K562 treated with DMSO at 1 percent for 24 hours (cell line): ENCODE results near the gene LRRC46. TPM values are rescaled to one million over a fixed set of nuclear protein-coding genes. Genes with fewer than 3 reads are reported as not detected.

Source experiments
- total RNA-seq: library from RNA; unstranded; fragments of 300-600 nt; gene quantifications from 2 replicates; pipeline ENCODE4 v1.2.3, GENCODE V29; 2022; ENCODE audit warnings: low read depth; ENCODE audit not compliant: insufficient read depth

LRRC46 gene, protein sequence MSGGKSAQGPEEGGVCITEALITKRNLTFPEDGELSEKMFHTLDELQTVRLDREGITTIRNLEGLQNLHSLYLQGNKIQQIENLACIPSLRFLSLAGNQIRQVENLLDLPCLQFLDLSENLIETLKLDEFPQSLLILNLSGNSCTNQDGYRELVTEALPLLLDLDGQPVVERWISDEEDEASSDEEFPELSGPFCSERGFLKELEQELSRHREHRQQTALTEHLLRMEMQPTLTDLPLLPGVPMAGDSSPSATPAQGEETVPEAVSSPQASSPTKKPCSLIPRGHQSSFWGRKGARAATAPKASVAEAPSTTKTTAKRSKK
- 1.0 and 1.1 TPM in 2 replicates for total RNA-seq

DNA sequence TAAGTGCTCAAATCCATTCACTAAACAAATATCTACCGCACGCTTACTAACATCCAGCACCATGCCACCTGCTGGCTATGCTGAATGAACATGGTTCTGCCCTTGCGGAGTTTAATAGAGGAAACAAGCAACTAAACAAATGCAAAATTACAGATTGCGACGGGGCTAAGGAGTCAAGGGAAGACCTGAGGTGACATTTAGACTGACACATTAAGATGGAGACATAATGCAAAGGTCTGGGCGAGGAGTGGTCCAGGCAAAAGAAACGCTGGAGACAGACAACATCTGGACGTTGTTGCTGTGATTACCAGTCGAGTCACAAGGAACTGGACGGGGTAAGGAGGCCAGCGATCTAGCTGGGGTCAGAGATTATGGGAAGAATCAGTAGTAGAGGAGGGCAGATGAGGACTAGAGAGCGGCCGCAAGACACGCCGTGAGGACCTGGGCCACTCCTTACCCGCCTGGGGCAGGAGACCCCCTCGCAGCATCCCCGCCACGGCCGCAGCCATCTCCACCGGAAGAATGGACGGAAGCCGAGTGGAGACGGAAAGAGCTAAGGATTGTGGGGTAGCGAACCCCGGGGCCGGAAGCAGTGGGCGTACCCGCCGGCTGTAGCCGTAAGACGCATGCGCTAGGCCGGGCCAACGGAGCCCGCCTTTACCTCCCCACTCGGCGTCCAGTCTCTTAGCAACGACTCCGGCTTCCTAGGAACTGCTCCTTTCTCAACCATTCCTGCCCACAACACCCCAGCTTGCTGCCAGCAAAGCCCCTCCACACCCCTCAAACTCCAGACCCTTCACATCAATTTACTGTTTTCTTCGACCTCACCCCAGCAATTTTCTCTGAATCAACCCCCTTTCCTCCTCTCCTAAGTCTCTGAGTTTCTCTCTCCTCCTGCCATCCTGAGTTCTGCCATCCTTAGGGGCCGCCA lies at the start of gene LRRC46, which contains the start of gene MRPL10:
Gene LRRC46 (plus strand): TSS at position 668 of the 931 bp plus-strand sequence. CDS start 320 bp downstream, outside the sequence.
Gene MRPL10 (minus strand): TSS at position 539 of the 931 bp plus-strand sequence. CDS start 30 bp downstream, at position 509.

DNA sequence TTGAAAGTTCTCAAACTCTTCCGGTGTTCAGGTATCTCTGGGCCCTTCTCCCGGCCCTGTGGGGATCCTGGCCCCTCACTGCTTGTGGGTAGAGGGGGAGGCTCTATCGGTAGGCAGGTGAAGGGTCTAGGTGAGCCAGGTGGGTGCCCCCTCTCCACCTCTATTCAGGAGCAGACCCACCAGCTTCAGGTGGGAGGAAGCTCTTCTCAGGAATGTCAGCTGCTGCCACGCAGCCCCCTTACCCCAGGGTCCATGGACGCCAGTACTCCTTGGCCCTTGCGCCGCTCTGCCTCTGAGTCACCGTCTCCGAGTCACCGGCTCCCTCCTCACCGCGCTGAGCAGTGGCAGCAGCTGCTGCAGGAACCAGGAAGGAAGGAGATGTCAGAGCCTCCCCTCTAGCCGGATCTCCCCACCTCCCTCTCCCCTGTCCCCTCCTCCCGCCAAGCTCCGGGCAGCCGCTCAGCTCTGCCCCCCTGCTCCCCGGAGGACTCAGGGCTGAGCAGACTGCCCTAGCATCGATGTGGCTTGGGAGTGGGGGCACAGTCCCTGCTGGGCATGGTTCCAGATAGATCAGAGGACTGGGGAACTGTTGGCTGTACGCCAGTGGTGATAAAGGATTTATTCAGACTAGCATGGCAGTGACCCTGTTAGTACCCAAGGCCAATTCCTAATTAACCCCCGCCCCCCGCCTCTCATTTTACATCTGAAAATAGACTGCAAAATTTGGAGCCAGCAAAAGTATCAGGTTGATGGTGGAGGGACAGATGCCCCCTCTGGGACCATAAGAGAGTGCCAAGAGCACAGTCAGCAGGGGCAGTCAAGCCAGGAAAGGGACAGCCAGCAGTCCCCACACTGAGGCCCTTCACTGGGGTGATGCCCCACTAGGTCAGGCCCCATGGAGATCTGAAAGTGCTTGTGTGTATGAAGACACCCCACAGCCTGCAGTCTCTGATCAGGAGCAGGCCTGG lies 9.8 kb upstream of the LRRC46 start, which contains the start of gene OSBPL7:
Gene OSBPL7 (minus strand): TSS at position 371 of the 968 bp plus-strand sequence. CDS start 1,516 bp downstream, outside the sequence.

DNA sequence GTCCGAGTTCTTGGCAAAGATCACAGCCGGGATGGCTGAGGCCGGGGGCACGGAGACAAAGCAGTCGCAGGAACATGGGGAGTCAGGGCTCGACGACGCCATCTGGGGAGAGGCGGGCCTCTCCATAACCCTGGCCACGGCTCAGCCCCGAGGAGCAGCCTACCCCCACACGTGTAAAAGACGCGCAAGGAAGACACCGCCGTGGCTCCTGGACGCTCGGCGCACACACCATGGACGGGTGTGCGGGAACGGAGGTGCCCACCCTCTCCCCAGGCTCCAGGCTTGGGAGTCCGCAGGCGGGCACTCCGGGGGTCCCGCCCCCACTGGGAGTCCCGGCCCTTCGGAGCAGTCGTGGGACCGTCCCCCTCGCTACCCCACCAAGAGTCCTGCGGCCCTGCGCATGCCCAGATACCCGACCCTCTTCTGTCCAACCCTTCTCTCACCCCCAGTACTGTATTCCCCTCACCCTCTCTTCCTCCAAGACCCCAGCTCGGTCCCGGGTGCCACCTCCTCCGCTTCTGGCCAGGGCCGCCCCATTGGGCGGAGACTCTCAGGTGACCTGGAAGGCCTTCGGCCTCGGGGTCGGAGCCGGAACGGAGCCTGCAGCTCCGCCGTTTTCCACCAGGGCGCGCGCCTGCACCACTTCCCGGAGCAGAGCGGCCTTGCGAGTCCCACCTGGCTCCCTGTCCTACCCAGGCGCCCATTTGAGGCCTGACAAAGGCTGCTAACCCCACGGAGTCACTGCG lies 9.4 kb downstream of the LRRC46 start, which contains the start of gene SCRN2:
Gene SCRN2 (minus strand): TSS at position 532 of the 746 bp plus-strand sequence. CDS start 430 bp downstream, at position 102.

DNA sequence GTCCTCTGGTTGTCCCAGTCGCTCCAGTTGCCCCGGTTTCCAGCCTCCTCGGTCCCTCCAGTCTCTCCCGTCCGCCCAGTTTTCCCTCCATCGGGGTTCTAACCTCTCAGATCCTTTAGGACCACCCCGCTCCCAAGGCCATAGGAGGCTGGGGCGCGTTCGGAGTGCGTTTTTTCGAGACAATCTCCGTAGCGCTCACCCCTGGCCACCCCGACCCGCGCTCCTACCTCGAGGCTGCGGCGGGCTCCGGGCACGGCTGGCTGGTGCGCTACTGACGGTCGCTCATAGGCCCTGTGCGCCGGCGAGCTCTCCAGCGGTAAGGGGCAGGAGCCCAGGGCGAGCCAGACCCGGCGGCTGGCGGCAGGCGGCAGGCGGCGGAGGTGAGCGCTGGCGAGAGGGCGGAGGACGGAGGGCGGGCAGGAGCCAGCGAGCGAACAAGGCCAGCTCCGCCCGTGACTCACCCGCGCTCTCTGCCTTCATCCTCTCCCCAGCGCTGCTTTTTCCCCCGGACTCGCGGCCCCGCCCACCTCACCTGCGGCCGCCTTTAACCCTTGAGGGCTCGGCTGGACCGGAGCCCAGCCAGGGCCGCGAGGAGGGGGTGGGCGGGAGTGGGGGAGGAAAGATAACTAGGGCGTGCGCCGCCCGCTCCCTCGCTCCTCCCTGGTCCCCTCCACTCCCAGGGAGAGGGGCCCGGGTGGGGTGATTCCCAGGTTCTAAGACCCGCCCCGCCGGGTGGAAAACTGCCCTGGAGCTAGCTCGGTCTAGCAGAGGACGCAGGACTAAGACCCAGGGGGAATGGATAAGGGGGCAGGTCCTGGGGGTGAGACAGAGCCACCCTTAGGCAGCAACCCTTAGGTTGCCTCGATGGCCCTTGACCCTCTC lies 19.5 kb downstream of the LRRC46 start, which contains the start of gene SP6:
Gene SP6 (minus strand): TSS at position 472 of the 882 bp plus-strand sequence. CDS start 2,734 bp downstream, outside the sequence.

Other genes with a start within 250 kb of the LRRC46 start
- gene KPNB1, start 181.8 kb upstream of the LRRC46 start, total RNA-seq = 146 and 148 TPM in 2 replicates
- gene TBKBP1, start 137.5 kb upstream of the LRRC46 start, total RNA-seq = 10.9 and 11.2 TPM in 2 replicates
- not detected in 2 replicates for gene TBX21, start 98.4 kb upstream of the LRRC46 start, total RNA-seq
- gene OSBPL7, start 9.9 kb upstream of the LRRC46 start, total RNA-seq = 11.3 and 13.5 TPM in 2 replicates
- 87.6 and 101 TPM in 2 replicates for gene MRPL10, start 129 bp upstream of the LRRC46 start, total RNA-seq
- 23.5 and 27.4 TPM in 2 replicates for gene SCRN2, start 9.6 kb downstream of the LRRC46 start, total RNA-seq
- gene SP6, start 19.5 kb downstream of the LRRC46 start, total RNA-seq = 11.8 and 14.9 TPM in 2 replicates
- 19.0 and 23.9 TPM in 2 replicates for gene SP2, start 64.6 kb downstream of the LRRC46 start, total RNA-seq
- gene PNPO, start 109.9 kb downstream of the LRRC46 start, total RNA-seq = 10.9 and 12.6 TPM in 2 replicates
- gene PRR15L, start 126.2 kb downstream of the LRRC46 start, total RNA-seq = not detected in 2 replicates
- 124 and 144 TPM in 2 replicates for gene CDK5RAP3, start 139.4 kb downstream of the LRRC46 start, total RNA-seq
- gene COPZ2, start 206.1 kb downstream of the LRRC46 start, total RNA-seq = not detected in 2 replicates
- 193 and 207 TPM in 2 replicates for gene NFE2L1, start 216.7 kb downstream of the LRRC46 start, total RNA-seq